HCT116 (cell line): ENCODE results near the gene CSTPP1. TPM values are rescaled to one million over a fixed set of nuclear protein-coding genes. Genes with fewer than 3 reads are reported as not detected.

Experiments used
- ATAC-seq: fragments of 200-7000 bp; cut with Tn5 transposase; 2 replicates; pipeline ENCODE4 v1.9.1; 2020; ENCODE audit warnings: mild to moderate bottlenecking, moderate library complexity
- BruUV-seq: library from RNA; stranded (reverse); fragments of 400-500 nt; replicated peaks from 2 replicates; lab custom pipeline; 2021; lab: Mats Ljungman, UMichigan
- CTCF ChIA-PET: fragments of 300-600 bp; sonication (Branson Sonifier 250); formaldehyde crosslinking; loops from one replicate; lab custom pipeline; 2021; ENCODE audit warnings: antibody characterized with exemption; lab: Charles Lee
- POLR2A ChIA-PET: fragments of 300-600, 350-600 bp; sonication (Branson Sonifier 250); formaldehyde crosslinking; loops from one replicate; lab custom pipeline; 2021; ENCODE audit warnings: antibody characterized with exemption; lab: Charles Lee
- RAD21 ChIA-PET, 2 experiments: fragments of 300-600 bp; sonication (Branson Sonifier 250); formaldehyde crosslinking; loops; one replicate each; lab custom pipeline; 2023; ENCODE audit warnings: low total read pairs in 2 of 2; ENCODE audit not compliant: uncharacterized antibody in 2 of 2, unreplicated experiment in 2 of 2, low non-redundant PET in 1 of 2; lab: Charles Lee
- DNase-seq: peaks from one replicate; pipeline ENCODE4 v3.0.0-alpha.2; 2010; ENCODE audit warnings: low read depth, low spot score
- H2AFZ ChIP-seq: fragments of 200-600 bp; shearing (Covaris generic), sonication (generic); 2 replicates; pipeline ENCODE4 v1.6.1; 2017; ENCODE audit warnings: low read depth, mixed run types, mixed read lengths, antibody characterized with exemption, low read length; ENCODE audit not compliant: poor library complexity, severe bottlenecking
- H3K27ac ChIP-seq: 2 replicates; pipeline ENCODE4 v1.5.1; 2012; ENCODE audit warnings: low read depth, low read length
- H3K27me3 ChIP-seq: fragments of 200-600 bp; sonication (generic); 2 replicates; pipeline ENCODE4 v1.6.1; 2016; ENCODE audit warnings: mixed run types, low read length, mixed read lengths; ENCODE audit not compliant: insufficient read depth
- H3K36me3 ChIP-seq, 2 experiments: fragments of 200-500 bp in 1 of 2; fragments of 200-600 bp in 1 of 2; sonication (Bioruptor generic) in 1 of 2; sonication (generic) in 1 of 2; 2 replicates each; pipeline versions ENCODE4 v1.5.1 to v1.6.1; 2014 to 2016; ENCODE audit warnings: low read length in 2 of 2, inconsistent platforms in 1 of 2, mixed read lengths in 1 of 2, mixed run types in 1 of 2; ENCODE audit not compliant: insufficient read depth in 2 of 2, control insufficient read depth in 1 of 2
- H3K4me1 ChIP-seq, 2 experiments: fragments of 200-600 bp in 1 of 2; sonication (generic) in 1 of 2; 2 replicates each; pipeline versions ENCODE4 v1.5.1 to v1.6.1; 2012 to 2017; ENCODE audit warnings: low read length in 2 of 2, inconsistent platforms in 1 of 2, mild to moderate bottlenecking in 1 of 2, mixed read lengths in 1 of 2, mixed run types in 1 of 2, moderate library complexity in 1 of 2; ENCODE audit not compliant: insufficient read depth in 2 of 2, control insufficient read depth in 1 of 2
- H3K4me2 ChIP-seq: fragments of 200-600 bp; sonication (generic); 2 replicates; pipeline ENCODE4 v1.6.1; 2017; ENCODE audit warnings: mixed run types, low read length, mixed read lengths
- H3K4me3 ChIP-seq, 2 experiments: fragments of 200-600 bp in 1 of 2; sonication (generic) in 1 of 2; replicated peaks in 1 of 2; 2 replicates each; pipeline ENCODE4 v1.5.1; 2011 to 2016; ENCODE audit warnings: low read length in 2 of 2, control low read depth in 1 of 2, low read depth in 1 of 2, mild to moderate bottlenecking in 1 of 2, mixed read lengths in 1 of 2, mixed run types in 1 of 2
- H3K79me2 ChIP-seq: fragments of 200-600 bp; sonication (generic); 2 replicates; pipeline ENCODE4 v1.6.1; 2017; ENCODE audit warnings: mild to moderate bottlenecking, mixed run types, low read length, moderate library complexity, mixed read lengths; ENCODE audit not compliant: insufficient read depth
- H3K9ac ChIP-seq: fragments of 200-600 bp; sonication (generic); 2 replicates; pipeline ENCODE4 v1.6.1; 2016; ENCODE audit warnings: low read length, mixed read lengths
- H3K9me2 ChIP-seq: fragments of 200-600 bp; sonication (generic), shearing (Covaris generic); 2 replicates; pipeline ENCODE4 v1.6.1; 2017; ENCODE audit warnings: mixed run types, mild to moderate bottlenecking, moderate library complexity; ENCODE audit not compliant: insufficient read depth
- H3K9me3 ChIP-seq, 2 experiments: fragments of 200-500 bp in 1 of 2; fragments of 200-600 bp in 1 of 2; sonication (Bioruptor generic) in 1 of 2; sonication (generic) in 1 of 2; 2 replicates each; pipeline ENCODE4 v1.6.1; 2014 to 2017; ENCODE audit warnings: low read length in 2 of 2, mixed read lengths in 2 of 2, inconsistent platforms in 1 of 2, low read depth in 1 of 2, mild to moderate bottlenecking in 1 of 2, mixed run types in 1 of 2, moderate library complexity in 1 of 2; ENCODE audit not compliant: control insufficient read depth in 1 of 2, insufficient read depth in 1 of 2
- H4K20me1 ChIP-seq: fragments of 200-600 bp; sonication (generic), shearing (Covaris generic); 2 replicates; pipeline ENCODE4 v1.6.1; 2017; ENCODE audit warnings: mixed run types, mild to moderate bottlenecking, moderate library complexity; ENCODE audit not compliant: insufficient read depth
- ATF3 ChIP-seq: IDR thresholded peaks from 2 replicates; pipeline ENCODE4 v1.6.1; 2012
- CBX3 ChIP-seq: IDR thresholded peaks from 2 replicates; pipeline ENCODE4 v1.6.1; 2012; ENCODE audit warnings: low read depth
- EGR1 ChIP-seq: IDR thresholded peaks from 2 replicates; pipeline ENCODE4 v1.6.1; 2012; ENCODE audit warnings: low read depth
- EZH2 ChIP-seq: fragments of 200-600 bp; sonication (generic); IDR thresholded peaks from 2 replicates; pipeline ENCODE4 v1.6.1; 2017; ENCODE audit warnings: antibody characterized with exemption, mixed run types
- EZH2phosphoT487 ChIP-seq: fragments of 200-600 bp; IDR thresholded peaks from 2 replicates; pipeline ENCODE4 v1.6.1; 2018; ENCODE audit warnings: antibody characterized with exemption, borderline replicate concordance
- FOSL1 ChIP-seq: IDR thresholded peaks from 2 replicates; pipeline ENCODE4 v1.6.1; 2012; ENCODE audit warnings: low read depth
- MAX ChIP-seq: IDR thresholded peaks from 2 replicates; pipeline ENCODE4 v1.6.1; 2012
- POLR2AphosphoS5 ChIP-seq: IDR thresholded peaks from 2 replicates; pipeline ENCODE4 v1.6.1; 2011; ENCODE audit warnings: mild to moderate bottlenecking, low read depth, low read length, moderate library complexity
- RAD21 ChIP-seq: IDR thresholded peaks from 2 replicates; pipeline ENCODE4 v1.6.1; 2012; ENCODE audit warnings: low read depth, mild to moderate bottlenecking
- REST ChIP-seq: IDR thresholded peaks from 2 replicates; pipeline ENCODE4 v1.6.1; 2012; ENCODE audit warnings: low read depth
- SIN3A ChIP-seq: IDR thresholded peaks from 2 replicates; pipeline ENCODE4 v1.6.1; 2012; ENCODE audit warnings: low read depth
- YY1 ChIP-seq: IDR thresholded peaks from 2 replicates; pipeline ENCODE4 v1.6.1; 2011; ENCODE audit warnings: low read length, low read depth, moderate library complexity, mild to moderate bottlenecking; ENCODE audit not compliant: insufficient replicate concordance; ENCODE audit errors: extremely low read depth
- ZFX ChIP-seq: fragments of 450-650 bp; IDR thresholded peaks from 2 replicates; pipeline ENCODE4 v1.6.1; 2017
- intact Hi-C: fragments of 100-400 bp; cut with micrococcal nuclease; formaldehyde crosslinking; loops from 2 replicates; pipeline ENCODE4 v1.10.0; 2022
- total RNA-seq: library from RNA; stranded (reverse); gene quantifications from one replicate; pipeline ENCODE4 v1.2.1, GENCODE V29; 2021; ENCODE audit not compliant: unreplicated experiment
- TF ChIP-seq, protein P1 (sequence below), 3 experiments: fragments of 200-600 bp in 1 of 3; sonication (generic) in 1 of 3; IDR thresholded peaks in 2 of 3; conservative IDR thresholded peaks in 1 of 3; 2 replicates each; pipeline ENCODE4 v1.5.1; 2012 to 2017; ENCODE audit warnings: low read depth in 2 of 3, low read length in 2 of 3, antibody characterized with exemption in 1 of 3, borderline replicate concordance in 1 of 3, control low read depth in 1 of 3, mild to moderate bottlenecking in 1 of 3, mixed read lengths in 1 of 3, mixed run types in 1 of 3, moderate library complexity in 1 of 3; ENCODE audit not compliant: insufficient read depth in 1 of 3

The CSTPP1 gene
- total RNA-seq, 1 experiment from 2014 or later: 24.7 TPM

DNA sequence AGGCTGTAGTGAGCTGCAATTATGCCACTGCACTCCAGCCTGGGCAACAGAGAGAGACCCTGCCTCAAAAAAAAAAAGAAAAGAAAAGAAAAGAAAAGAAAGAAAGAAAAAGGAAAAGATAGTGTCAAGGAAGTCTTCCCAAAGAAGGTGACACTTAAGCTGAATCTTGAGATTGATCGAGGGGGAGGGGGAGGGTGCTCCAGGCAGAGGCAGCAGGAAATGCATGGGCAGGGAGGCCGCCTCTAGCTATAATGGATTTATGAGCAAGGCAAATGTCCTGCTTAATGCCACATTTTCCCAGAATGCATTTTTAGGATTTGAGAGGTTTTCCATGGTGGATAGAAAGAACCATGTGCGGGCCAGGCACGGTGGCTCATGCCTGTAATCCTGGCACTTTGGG lies 264.5 kb downstream of the CSTPP1 start (continued):
- TF ChIP-seq REST (no peak), YY1 (no peak), RAD21 (no peak), CBX3 (no peak), EZH2 (no peak)
- TF ChIP-seq, all 23 proteins: peak for 0

DNA sequence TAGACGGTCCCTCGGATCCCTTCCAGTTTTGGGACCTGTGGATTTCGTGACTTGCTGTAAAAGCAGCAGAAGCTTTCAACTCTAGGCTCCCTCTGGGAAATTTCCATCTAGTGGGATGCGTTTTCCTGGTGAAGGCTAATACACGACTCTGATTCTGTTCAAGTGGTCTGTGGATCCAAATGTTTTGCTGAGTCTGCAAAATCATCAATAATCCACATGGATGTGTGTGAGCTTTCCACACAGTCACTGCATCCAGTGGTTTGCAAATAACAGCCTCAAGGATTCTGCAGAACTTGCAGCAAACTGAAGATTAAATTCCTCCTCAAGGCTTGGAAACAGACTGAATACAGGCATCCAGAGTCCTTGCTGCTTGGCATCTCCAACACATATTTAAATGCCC lies 266.0 kb downstream of the CSTPP1 start:
- Histone ChIP-seq H3K36me3 (no peaks in the 10 kb centered on the region), H2AFZ (no peak overlapping the region), H4K20me1 (no peaks in the 10 kb centered on the region), H3K4me1 (peaks cover 0 to 6% of the 10 kb centered on the region in 2 experiments; a peak in 2 of 4 replicates), H3K9ac (no peak overlapping the region), H3K4me2 (no peak overlapping the region), H3K9me3 (no peaks in the 10 kb centered on the region), H3K9me2 (no peaks in the 10 kb centered on the region), H3K27me3 (no peaks in the 10 kb centered on the region), H3K4me3 (no peak overlapping the region), H3K27ac (no peak overlapping the region), H3K79me2 (no peaks in the 10 kb centered on the region)
- intact Hi-C loops: no loop called here
- DNase-seq (no peak), ATAC-seq (no peak)
- CTCF ChIA-PET: no interaction called here
- POLR2A ChIA-PET: no interaction called here
- BruUV-seq: no TSS peak
- RAD21 ChIA-PET: no interaction called here
- TF ChIP-seq, protein P1, sequence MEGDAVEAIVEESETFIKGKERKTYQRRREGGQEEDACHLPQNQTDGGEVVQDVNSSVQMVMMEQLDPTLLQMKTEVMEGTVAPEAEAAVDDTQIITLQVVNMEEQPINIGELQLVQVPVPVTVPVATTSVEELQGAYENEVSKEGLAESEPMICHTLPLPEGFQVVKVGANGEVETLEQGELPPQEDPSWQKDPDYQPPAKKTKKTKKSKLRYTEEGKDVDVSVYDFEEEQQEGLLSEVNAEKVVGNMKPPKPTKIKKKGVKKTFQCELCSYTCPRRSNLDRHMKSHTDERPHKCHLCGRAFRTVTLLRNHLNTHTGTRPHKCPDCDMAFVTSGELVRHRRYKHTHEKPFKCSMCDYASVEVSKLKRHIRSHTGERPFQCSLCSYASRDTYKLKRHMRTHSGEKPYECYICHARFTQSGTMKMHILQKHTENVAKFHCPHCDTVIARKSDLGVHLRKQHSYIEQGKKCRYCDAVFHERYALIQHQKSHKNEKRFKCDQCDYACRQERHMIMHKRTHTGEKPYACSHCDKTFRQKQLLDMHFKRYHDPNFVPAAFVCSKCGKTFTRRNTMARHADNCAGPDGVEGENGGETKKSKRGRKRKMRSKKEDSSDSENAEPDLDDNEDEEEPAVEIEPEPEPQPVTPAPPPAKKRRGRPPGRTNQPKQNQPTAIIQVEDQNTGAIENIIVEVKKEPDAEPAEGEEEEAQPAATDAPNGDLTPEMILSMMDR (IDR thresholded peaks at IDR 0.05 in 2 of 3, conservative IDR thresholded peaks at IDR 0.05 in 1 of 3; ENCODE audit: borderline replicate concordance in 1 of 3, insufficient read depth in 1 of 3, low read depth in 2 of 3, low read length in 2 of 3): no peak
- TF ChIP-seq POLR2AphosphoS5: no peak
- no peak for TF ChIP-seq FOSL1
- TF ChIP-seq EZH2phosphoT487: no peak
- TF ChIP-seq ZFX: no peak
- no peak for TF ChIP-seq REST
- TF ChIP-seq RAD21: no peak
- TF ChIP-seq SIN3A: no peak
- TF ChIP-seq MAX: no peak
- no peak for TF ChIP-seq EGR1
- no peak for TF ChIP-seq ATF3
- TF ChIP-seq YY1: no peak
- no peak for TF ChIP-seq EZH2
